ENCODE data around the gene TESK1.

DNA sequence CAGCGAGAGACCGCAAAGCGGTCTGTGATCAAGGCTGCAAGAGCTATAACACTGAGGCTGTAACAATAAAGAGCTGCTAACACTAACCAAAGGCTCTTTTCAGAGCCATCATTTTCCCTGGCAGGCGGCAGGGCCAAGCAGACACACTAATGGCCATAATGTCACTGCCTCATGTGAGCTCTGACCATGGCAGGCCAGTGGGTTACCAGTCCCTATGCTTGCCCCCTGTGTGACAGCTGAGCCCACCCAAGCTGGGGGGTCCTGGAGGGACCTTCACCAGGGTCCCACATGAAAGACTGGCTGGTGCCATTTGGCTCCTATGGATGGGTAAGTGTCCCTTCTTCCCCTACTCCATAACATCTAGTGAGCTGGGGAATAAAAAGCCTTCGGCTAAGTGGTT, 29.6 kb upstream of the TESK1 start:
- TF ChIP-seq, protein P1, sequence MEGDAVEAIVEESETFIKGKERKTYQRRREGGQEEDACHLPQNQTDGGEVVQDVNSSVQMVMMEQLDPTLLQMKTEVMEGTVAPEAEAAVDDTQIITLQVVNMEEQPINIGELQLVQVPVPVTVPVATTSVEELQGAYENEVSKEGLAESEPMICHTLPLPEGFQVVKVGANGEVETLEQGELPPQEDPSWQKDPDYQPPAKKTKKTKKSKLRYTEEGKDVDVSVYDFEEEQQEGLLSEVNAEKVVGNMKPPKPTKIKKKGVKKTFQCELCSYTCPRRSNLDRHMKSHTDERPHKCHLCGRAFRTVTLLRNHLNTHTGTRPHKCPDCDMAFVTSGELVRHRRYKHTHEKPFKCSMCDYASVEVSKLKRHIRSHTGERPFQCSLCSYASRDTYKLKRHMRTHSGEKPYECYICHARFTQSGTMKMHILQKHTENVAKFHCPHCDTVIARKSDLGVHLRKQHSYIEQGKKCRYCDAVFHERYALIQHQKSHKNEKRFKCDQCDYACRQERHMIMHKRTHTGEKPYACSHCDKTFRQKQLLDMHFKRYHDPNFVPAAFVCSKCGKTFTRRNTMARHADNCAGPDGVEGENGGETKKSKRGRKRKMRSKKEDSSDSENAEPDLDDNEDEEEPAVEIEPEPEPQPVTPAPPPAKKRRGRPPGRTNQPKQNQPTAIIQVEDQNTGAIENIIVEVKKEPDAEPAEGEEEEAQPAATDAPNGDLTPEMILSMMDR (IDR thresholded peaks at IDR 0.05), result no peak
- no peak for TF ChIP-seq POLR2A (IDR thresholded peaks at IDR 0.05)
